Measurements from ENCODE around the gene IER5.

The IER5 gene

DNA sequence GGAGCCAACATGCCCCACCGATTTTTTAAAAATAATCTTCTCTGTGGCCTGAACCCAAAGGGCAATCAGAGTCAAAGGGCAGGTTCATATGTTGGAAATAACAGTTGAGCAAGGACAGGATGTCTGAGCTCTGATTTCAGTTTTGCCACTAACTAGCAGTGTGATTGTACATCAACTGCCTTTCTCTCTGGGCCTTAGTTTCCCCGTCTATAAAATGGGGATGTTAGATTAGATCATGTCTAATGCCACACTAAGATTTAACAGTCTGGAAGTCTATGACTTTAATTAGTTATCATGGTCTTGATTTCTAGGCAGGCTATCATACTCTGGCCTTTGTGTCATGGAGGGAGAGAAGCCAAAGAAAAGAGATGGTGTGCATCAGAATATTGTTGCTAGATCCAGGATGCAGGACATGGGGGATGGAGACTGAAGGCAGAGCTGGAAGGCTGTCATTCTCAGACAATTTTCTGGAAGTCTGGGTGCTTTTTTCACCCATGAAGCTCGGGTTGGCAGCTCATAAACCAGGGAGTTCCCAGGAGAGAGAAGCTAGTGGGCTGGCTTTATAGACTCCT, 28.4 kb downstream of the IER5 start:
- no peak for DNase-seq

DNA sequence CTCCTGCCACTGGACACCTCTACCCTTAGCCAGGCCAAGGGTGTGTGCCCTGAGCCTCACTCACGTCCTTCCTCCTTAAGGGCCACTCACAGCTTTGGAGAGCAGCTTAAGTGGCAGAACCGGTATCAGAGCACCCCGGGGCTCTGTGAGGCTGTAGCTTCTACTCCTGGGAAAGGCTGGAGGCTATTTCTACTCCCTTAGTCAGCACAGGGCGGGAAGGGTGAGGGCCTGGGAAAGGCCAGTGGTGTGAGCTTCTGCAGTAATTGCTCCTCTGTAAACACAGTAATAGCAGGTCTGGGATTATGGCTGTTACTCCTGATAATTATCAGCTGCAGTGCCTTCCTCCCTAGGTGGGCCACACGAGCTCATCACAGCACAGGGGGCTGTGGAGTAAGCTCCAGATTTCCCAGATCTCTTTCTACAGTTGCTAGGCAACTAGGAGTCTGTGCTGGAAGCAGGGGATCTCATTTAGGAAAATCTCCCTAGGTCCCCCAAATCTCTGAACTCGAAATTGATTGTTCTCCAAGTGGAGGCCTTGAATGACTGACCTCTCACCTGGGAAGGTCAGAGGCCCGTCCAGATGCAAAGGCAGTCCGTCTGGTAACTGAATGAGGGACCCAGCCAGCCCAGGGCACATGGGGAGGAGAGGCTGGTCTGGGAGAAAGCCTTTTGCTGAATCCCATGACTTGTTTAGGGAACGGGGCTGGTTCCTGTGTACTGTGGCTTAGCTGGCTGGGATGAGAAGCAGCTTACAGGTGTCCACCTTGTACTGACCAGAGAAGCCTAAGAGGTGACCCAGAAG, 29.3 kb downstream of the IER5 start:
- DNase-seq = peak in 1 of 2 experiments; percentile 25

DNA sequence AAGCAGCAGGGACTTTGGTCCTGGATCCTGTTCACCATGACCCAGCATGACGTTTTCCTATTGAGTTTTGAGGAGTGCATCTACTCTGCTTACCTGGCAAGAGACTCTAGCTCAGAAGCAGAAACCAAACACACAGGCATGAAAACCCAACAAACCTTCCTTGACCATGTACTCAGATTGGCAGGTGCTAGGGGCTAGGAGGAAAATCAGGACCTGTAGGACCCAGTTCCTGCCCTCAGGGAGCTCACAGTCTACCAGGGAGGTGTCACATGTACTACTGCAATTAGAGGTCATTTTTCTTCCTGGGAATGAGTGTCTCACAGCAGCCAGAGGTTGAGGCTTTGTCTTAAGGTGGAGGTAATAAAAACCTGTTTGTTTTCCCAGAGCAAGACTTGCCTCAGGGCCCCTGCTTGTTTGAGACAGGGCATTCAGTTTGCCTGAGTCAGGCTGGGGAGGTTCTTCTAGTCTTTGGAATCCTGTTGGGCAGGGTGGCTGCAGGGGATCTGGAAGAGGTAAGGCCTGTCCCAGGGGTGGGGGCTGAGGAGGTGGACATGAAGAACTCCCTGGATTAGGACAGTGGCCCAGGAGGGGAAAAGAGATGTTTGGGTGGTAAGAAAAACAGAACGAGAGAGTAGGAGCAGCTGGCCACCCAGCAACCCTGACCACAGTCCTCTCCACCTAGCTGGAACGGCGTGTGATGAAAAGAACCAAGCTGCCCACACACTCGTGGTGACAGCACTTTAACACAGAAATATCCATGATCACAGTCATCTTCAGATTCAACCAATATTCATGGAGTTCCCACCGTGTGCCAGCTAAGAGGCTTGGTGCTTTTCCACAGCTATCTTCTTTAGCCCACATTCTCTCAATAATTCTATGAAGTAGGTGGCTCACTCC, 30.8 kb downstream of the IER5 start:
- DNase-seq = no peak

DNA sequence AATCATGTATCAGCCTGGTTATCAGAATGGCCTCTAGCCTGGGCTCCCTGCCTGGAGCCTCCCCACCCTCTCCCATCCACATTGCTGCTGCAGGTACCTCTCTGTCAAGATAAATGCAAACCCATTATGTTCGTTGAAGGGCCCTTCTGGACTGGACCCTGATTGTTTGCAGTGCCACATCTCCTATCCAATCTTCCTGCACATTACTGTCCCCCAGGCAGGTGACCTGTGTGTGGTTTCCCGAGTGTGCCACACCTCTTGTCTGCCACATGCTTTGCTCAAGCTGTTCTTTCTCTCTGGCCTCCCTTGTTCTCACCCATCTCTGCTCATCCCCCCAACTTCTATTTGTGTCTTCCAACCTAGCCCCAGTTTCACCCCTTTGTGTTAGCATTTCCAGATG, 32.4 kb downstream of the IER5 start:
- no peak for DNase-seq

DNA sequence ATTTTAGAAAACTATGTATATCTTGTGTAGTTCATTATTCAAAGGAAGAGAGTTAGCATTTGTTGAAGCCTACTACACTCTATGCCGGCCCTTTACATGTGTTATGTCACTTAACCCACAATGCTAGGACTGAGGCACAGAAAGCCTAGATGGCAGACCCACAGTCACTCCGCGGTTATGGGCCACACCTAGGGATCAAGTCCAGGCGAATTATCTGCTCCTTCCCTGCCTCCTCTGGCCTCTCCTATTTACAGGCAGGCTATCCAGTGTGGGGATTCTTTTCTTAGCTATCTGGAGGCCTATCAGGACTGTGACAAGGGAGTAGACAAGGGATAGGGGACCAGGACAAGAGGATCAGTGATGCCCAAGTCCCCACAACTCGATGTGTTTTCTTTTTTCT, 33.0 kb downstream of the IER5 start:
- DNase-seq = no peak

DNA sequence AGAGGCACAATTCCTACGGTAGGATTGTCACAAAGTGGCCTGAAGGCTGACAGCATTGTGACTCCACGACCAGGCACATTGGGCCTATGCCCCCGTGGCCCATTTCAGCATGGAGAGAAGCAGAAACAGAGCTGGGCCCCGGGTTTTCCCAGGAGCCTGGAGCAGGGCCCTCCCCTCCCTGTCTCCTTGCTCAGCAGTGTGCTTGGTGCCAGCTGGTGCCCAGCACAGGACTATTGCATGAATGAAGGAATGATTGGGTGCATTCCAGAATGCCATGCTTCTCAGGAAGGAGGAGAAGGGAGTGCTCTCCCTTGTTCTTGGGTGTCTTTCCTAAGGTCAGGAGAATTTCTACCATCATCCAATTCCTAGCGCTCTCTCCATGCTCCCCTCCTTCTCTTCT, 33.7 kb downstream of the IER5 start:
- no peak for DNase-seq

DNA sequence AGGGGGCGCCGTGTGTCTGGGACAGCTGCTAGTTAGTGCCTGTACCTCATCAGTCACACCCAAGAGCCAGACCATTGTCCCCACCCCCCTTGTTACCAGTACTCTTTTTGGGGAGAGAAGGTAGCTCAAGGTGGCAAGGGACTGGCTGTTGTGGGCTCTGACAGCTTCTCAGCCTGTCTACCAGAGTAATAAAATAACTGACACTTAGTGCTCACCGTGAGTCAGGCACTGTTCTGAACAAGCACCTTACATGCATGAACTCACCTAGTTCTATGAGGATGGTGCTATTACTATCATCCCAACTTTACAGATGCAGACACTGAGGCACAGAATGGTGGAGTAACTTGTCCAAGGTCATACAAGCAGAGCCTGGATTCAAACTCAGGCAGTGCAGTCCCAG, 34.7 kb downstream of the IER5 start:
- no peak for DNase-seq

DNA sequence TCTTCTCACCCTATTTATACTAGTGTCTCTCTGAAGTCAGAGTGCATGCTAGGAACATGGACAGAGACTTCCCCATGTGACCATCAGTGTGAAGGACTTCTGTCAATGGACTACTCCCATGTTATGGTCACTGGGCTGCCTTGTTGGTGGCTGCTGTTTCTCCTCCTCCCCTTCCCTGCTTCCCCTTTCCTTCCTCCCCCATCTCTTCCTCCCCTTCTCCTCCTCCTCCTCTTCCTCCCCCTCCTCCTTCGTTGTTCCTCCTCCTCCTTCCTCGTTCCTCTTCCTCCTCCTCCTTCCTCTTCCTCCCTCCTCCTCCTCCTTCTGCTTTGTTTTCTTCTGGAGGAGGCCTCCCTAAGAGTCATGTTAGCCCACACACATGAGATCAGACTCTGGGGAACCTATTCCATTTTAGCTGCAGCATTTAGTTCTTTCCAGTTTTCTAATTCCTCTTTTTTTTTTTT, 35.8 kb downstream of the IER5 start:
- no peak for DNase-seq

DNA sequence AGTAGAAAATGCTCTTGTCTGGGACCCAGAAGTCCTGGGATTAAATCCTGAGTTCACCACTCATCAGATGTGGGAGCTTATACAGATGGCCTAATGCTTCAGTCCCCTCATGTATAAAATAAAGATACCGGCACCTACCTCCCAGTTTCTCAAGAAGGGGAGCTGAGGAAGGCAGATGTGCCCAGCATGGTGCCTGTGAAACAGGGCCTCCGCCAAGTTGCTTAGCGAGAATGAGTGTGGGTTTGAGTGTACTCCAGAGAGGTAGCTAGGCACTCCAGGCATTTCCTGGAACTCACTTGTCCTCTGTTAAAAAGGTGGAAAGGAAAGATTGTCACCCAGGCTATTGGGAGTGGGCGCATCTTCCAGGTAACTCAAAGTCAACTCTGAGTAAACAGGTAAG, 37.8 kb downstream of the IER5 start:
- no peak for DNase-seq

DNA sequence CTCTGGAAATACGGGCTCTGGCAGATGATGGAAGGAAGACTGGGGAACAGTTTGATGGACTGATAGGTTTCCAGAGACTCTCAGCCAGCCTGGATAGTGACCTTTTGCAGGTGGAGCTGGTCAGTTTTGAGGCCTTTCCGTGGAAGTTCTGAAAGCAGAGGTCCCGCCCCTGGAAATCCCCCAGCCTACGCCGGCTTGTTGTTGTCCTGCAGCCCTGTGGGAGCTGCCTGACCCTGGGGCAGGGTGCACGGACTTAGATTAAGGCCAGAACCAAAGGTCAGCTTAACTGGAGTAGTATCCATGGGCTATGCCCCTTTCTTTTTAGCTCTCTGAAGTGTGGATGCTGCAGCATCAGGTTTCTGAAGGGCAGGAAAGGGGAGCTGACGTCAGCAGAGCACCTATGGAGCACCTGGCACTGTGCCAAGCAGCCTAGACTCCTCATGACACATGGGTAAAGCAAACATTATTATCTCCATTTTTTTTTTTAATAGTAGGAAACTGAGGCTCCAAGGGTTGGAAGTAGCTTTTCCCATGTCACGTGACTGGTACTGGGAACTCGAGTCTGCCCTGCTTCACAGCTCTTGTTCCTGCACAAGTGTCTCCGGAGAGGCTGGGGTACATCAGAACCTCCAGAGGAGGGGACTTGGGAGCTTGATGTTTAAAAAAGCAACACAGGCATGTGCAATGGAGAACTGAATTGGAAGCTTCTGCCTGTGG, 38.5 kb downstream of the IER5 start:
- no peak for DNase-seq

DNA sequence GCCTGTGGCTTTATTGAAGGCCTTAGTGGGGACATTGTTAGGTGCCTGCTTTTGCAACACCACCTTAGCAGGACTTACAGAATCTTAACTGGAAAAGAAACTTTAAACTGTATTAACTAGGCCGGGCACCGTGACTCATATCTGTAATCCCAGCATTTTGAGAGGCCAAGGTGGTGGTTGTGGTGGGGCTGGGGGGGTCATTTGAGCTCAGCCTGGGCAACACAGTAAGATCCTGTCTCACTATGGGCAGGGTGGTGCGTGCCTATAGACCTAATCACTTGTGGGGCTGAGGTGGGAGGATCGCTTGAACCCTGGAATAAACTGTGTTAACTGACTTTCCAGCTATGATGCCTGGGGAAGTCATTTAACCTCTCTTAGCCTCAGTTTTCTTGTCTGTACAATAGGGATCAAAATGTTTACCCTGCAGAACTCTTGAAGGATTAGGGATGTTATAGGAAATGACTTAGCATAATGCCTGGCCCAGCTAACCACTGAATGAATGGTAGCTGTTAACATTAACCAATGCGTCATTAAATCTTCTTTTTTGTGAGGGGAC, 39.5 kb downstream of the IER5 start:
- DNase-seq = no peak

DNA sequence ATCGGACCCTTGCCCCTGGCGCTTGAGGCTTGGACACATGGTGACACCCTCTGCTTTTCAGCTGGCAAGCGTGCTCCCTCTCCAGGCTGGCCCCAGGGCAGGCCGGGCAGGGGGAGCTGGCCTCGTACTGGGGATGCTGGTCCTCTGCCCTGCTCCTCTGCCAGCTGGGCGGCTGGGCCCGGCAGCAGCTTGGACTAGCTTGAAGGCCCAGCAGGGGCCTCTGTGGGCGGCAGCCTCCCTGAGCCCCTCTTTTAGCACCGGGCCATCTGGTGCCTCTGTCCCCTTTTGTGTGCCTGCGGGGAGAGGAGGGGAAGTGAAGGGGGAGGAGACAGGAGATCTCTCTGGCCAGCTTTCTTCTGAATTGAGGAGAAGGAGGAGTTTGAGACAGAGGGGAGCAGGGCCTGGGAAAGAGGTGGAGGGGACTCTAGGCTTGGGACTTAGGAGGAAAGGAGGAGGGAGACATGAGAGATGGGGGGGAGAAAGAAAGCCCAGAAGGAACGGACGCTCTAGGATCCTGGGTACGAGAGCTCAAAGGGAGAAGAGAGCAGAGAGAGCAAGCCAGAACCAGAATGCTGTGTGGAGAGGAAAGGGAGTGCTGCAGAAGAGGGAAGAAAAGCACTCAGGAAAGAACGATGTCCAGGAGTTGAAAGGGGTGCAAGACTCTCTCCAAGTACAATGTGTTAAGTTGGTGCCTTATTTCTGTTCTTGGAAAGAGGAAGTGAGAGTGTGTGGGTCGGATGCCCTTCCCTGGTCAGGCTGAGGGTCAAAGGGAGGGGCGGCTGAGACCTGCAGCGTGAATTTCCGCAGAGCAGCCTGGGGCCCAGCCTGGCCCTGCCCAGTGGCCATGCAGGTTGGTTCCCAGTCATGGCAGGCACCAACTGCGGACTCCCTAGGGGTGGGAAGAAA, 40.3 kb downstream of the IER5 start:
- DNase-seq = no peak

DNA sequence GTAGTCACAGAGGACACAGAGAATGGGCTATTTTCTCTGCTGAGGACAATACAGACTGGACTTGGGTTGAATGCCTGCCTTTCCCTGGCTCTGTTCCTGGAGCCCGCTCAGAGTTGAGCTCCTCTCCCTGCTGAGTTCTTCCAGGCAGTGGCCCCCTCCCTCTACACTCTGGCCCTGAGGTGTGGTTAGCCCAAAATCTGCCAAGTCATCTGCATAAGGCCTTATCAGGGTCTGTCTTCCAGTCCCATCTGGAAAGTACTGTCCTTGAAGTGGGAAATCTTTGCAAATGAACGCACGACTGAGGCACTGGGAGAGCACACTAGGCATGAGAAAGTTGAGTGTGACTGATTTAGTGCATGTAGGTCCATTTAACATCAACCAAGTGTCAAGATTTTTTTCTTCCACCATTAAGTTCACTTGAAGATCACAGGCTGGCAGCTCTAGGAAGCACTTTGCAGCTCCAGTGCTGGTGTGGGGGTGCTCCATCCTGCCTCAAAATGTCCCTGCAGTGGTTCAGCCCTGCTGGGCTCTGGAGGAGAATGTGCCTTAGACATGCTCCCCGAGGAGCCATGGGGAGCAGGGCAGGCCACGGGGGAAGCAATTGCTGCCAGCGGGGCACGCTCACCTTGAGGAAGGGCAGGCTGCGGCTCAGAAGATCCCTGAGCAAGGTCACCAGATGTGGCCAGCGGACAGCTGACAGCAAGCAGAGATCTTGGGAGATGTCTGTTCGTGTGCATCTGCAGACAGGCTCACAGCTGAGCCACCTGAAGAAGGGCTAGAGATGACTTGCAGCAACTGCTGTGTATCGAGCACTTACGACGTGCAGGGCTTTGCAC, 41.5 kb downstream of the IER5 start:
- no peak for DNase-seq

DNA sequence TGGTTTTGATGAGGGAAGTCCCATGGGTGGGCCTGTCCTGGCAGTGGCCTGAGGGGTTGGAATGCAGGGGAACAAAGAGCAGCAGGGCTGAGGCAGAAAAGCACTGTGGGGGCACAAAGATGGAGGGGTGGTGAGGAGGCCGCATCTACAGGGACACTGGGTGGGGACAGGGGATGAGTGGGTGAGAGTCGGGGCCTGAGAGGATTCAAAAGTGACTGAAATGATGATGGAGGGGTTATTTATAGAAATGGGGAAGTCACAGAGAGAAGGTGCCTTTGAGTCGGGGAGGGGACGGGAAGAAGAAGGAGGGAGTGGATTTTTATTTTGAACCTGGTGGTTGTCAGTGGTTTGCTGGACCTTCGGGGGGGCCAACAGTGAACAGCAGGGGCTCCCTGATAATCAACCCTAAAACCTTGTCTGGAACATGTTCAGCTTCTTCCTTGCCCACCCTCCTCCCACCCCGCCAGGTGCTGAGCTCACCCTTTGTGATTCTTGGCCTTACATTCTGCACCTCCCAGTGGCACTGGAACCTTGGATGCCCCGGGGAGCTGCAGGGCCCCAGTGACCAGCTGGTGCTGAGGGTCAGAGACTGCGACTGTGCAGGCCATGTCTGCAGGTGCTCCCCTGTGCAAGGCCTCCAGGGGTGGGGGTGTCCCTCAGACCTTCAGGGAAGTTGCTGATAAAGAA, 42.9 kb downstream of the IER5 start:
- no peak for DNase-seq

DNA sequence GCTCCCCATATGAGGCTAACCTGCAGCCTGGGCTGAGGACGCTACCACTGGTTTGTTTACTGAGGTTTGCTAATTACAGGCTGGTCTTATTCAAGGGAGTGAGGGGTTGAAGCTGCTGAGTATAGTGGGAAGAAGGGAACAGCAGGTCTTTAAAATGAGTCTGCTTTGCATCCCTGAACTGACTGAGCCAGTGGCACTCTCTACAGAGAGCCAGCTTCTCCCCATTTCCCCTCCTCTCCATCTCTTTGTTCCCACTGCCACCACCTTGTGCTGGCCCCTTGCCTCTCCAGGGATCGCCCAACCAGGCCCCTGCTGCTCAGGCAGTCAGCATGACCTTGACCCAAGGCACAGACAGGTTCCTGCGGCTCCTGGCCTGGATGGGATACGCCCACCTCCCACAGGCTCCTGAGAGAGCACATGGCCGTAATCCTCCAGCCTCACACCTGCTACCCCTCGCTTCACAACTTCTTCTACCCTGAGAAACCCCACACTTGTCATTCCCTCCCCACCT, 45.0 kb downstream of the IER5 start:
- DNase-seq = no peak

DNA sequence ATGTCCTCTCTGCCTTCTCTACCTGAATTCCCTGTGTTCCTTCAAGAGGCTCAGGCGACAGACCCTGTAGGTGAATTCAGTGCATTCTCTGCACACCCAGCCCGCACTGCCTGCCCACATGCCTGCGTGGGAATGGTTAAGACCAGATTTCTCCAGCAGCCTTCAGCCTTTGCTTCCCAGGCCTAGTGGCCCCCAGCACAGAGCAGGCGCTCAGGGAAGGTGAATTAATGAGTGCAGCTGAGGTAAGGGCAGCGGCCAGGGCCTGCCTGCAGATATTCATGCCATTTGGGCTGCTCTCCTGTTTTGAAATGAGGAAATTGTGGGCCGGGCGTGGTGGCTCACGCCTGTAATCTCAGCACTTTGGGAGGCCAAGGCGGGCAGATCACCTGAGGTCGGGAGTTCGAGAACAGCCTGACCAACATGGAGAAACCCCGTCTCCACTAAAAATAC, 45.5 kb downstream of the IER5 start:
- DNase-seq = no peak

DNA sequence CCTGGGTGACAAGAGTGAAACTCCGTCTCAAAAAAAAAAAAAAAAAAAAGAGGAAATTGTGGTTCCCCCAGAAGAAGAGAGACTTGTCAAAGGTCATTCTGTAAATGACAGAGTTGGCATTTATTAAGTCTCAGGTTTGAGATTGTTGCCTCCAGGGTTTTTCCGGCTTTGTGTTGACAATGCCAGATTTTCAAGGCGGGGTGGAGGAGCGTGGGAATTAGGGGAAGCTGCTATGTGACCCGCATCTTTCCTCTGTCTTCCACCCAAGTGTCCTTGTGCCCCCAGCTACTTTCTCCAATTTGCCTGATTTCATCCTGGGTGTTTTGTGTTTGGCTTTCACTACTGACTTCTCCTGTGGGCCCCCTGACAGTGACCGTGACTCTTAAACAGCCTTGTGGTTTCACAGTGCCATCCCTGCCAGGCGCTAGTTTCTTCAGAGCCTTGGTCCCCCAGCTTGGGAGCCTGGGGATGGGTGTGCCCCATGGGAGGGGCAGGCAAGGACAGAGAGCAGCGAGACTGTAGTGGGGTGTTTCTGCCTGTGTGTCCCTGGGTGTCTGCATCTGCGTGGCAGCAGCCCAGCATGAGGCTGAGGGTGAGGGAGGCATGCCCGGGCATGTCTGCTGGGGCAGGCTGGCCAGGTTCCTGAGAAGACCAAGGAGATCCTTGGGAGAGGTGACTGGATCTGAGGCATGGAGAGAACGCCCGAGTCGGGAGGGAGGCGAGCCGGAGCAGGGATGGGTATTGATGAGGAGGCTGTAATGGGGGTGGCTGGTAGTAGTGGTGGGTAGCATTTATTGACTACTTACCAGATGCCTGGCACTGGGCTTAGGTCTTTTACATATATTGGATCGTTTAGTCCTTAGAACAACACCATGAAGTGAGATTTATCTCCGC, 46.3 kb downstream of the IER5 start:
- DNase-seq = no peak

DNA sequence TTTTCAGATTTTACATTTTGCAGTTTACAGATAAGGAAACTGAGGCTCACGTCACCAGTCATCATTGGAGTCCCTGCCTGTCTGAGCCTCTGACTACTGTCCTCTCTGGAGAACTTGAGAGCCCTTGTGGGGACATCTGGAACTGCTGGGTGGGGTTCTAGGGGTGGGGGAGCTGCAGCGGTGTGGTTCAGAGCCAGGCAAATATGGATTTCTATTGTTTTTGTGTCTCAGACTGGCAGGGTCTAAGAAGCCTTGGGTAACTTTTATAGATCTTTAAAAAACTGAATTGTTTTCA, 46.9 kb downstream of the IER5 start:
- no peak for DNase-seq

All from SW 1271 (cell line).